Measurements from ENCODE around the gene CUL3.

CUL3 gene

GRCh38 chr2:224561234-224562005, 23.7 kb downstream of the CUL3 start:
- H3K36me3 ChIP-seq (ENCODE audit: control insufficient read depth, insufficient read depth, low read length) = no peaks in the 10 kb centered on the region
- H3K4me1 ChIP-seq (ENCODE audit: control insufficient read depth, insufficient read depth, low read length) = peaks cover 27% of the 10 kb centered on the region
- H3K27me3 ChIP-seq (ENCODE audit: control insufficient read depth, insufficient read depth, low read length) = no peaks in the 10 kb centered on the region
- H3K9ac ChIP-seq (ENCODE audit: low read depth, low read length) = no peak overlapping the region
- H3K4me3 ChIP-seq (ENCODE audit: low read depth, low read length) = no peak overlapping the region
- no peaks in the 10 kb centered on the region for H3K9me3 ChIP-seq (ENCODE audit: control insufficient read depth, insufficient read depth, low read length)
- no peak overlapping the region for H3K27ac ChIP-seq (ENCODE audit: low read depth, low read length)

DNA sequence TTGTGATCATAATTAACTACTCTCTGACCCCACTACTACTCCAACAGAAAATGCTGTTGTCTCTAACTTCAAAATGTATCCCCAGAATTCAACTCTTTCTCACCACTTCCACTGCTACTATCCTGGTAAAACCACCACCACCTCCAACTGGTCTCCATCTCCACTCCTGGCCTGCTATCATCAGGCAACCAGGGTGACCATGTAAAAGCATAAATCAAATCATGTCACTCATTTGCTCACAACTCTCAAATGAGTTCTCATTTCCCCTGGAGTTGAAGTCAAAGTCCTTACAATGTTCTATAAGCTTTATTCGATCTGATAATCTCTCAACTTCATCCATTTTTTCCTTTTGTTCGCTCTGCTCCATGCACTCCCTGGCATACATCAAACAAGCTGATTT, 24.6 kb downstream of the CUL3 start:
- Histone ChIP-seq H3K36me3 (ENCODE audit: control insufficient read depth, insufficient read depth, low read length) (peaks cover 5% of the 10 kb centered on the region; the same call in 1 of the 2 replicates), H3K27ac (ENCODE audit: low read depth, low read length) (no peak overlapping the region), H3K4me1 (ENCODE audit: control insufficient read depth, insufficient read depth, low read length) (peaks cover 28% of the 10 kb centered on the region), H3K4me3 (ENCODE audit: low read depth, low read length) (no peak overlapping the region), H3K9ac (ENCODE audit: low read depth, low read length) (no peak overlapping the region), H3K27me3 (ENCODE audit: control insufficient read depth, insufficient read depth, low read length) (no peaks in the 10 kb centered on the region), H3K9me3 (ENCODE audit: control insufficient read depth, insufficient read depth, low read length) (no peaks in the 10 kb centered on the region)

- Histone ChIP-seq H3K4me3 (ENCODE audit: low read depth, low read length) (no peak overlapping the region), H3K27ac (ENCODE audit: low read depth, low read length) (no peak overlapping the region), H3K36me3 (ENCODE audit: control insufficient read depth, insufficient read depth, low read length) (peaks cover 18% of the 10 kb centered on the region; the same call in 1 of the 2 replicates), H3K27me3 (ENCODE audit: control insufficient read depth, insufficient read depth, low read length) (no peaks in the 10 kb centered on the region), H3K9ac (ENCODE audit: low read depth, low read length) (no peak overlapping the region), H3K9me3 (ENCODE audit: control insufficient read depth, insufficient read depth, low read length) (no peaks in the 10 kb centered on the region), H3K4me1 (ENCODE audit: control insufficient read depth, insufficient read depth, low read length) (peaks cover 23% of the 10 kb centered on the region)
Measured at GRCh38 chr2:224557610-224558009, 27.6 kb downstream of the CUL3 start.

- Histone ChIP-seq H3K9me3 (ENCODE audit: control insufficient read depth, insufficient read depth, low read length) (no peaks in the 10 kb centered on the region), H3K4me1 (ENCODE audit: control insufficient read depth, insufficient read depth, low read length) (peaks cover 23% of the 10 kb centered on the region), H3K27me3 (ENCODE audit: control insufficient read depth, insufficient read depth, low read length) (no peaks in the 10 kb centered on the region), H3K4me3 (ENCODE audit: low read depth, low read length) (no peak overlapping the region), H3K27ac (ENCODE audit: low read depth, low read length) (no peak overlapping the region), H3K36me3 (ENCODE audit: control insufficient read depth, insufficient read depth, low read length) (peaks cover 18% of the 10 kb centered on the region; the same call in 1 of the 2 replicates), H3K9ac (ENCODE audit: low read depth, low read length) (no peak overlapping the region)
Measured at GRCh38 chr2:224556381-224556780, 28.8 kb downstream of the CUL3 start.

- Histone ChIP-seq H3K36me3 (ENCODE audit: control insufficient read depth, insufficient read depth, low read length) (peaks cover 18% of the 10 kb centered on the region; the same call in 1 of the 2 replicates), H3K27me3 (ENCODE audit: control insufficient read depth, insufficient read depth, low read length) (no peaks in the 10 kb centered on the region), H3K4me1 (ENCODE audit: control insufficient read depth, insufficient read depth, low read length) (peaks cover 20% of the 10 kb centered on the region), H3K4me3 (ENCODE audit: low read depth, low read length) (no peak overlapping the region), H3K9me3 (ENCODE audit: control insufficient read depth, insufficient read depth, low read length) (no peaks in the 10 kb centered on the region), H3K27ac (ENCODE audit: low read depth, low read length) (no peak overlapping the region), H3K9ac (ENCODE audit: low read depth, low read length) (no peak overlapping the region)
Measured at GRCh38 chr2:224555823-224556366, 29.3 kb downstream of the CUL3 start.

DNA sequence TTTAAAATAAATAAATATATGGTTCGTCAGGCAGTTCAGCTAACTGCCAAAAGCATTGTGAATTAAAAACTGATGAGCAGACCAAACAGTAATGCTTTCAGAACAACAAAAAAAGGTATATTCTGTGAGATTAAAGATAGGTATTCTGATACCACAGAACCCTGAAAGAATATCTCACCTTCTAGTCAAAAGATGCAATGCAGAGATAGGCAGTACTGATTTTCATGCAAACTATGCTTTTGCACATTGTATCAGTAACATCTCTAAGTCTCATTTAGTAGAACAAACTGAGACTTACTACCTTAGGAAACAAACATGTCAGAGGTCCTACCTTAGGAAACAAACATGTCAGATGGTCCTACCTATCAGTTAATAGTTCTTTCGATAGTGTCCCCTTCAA, 32.4 kb downstream of the CUL3 start:
- H3K27me3 ChIP-seq (ENCODE audit: control insufficient read depth, insufficient read depth, low read length) = no peaks in the 10 kb centered on the region
- H3K27ac ChIP-seq (ENCODE audit: low read depth, low read length) = no peak overlapping the region
- H3K4me1 ChIP-seq (ENCODE audit: control insufficient read depth, insufficient read depth, low read length) = peaks cover 20% of the 10 kb centered on the region
- H3K4me3 ChIP-seq (ENCODE audit: low read depth, low read length) = no peak overlapping the region
- H3K9me3 ChIP-seq (ENCODE audit: control insufficient read depth, insufficient read depth, low read length) = no peaks in the 10 kb centered on the region
- no peak overlapping the region for H3K9ac ChIP-seq (ENCODE audit: low read depth, low read length)
- peaks cover 18% of the 10 kb centered on the region; the same call in 1 of the 2 replicates for H3K36me3 ChIP-seq (ENCODE audit: control insufficient read depth, insufficient read depth, low read length)

DNA sequence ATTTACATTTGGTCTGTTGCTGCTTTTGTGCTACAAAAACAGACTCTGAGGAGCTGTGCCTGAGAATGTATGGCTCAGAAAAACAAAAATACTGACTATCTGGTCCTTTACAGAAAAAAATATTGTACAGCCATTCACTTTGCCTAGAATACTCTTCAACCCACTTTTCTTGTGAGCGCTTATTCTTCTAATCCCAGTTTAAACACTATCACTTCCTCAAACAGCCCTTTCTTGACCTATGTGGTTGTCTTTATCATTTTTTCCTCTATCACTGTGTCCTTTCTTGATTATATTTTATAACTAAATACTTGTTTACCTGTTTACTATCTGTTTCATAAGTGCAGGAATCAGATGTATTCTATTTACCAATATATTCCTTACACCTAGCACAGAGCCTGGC, 33.5 kb downstream of the CUL3 start:
- no peaks in the 10 kb centered on the region for H3K9me3 ChIP-seq (ENCODE audit: control insufficient read depth, insufficient read depth, low read length)
- no peaks in the 10 kb centered on the region for H3K27me3 ChIP-seq (ENCODE audit: control insufficient read depth, insufficient read depth, low read length)
- peaks cover 21% of the 10 kb centered on the region for H3K36me3 ChIP-seq (ENCODE audit: control insufficient read depth, insufficient read depth, low read length)
- no peak overlapping the region for H3K27ac ChIP-seq (ENCODE audit: low read depth, low read length)
- no peak overlapping the region for H3K4me3 ChIP-seq (ENCODE audit: low read depth, low read length)
- H3K4me1 ChIP-seq (ENCODE audit: control insufficient read depth, insufficient read depth, low read length) = peaks cover 11% of the 10 kb centered on the region
- no peak overlapping the region for H3K9ac ChIP-seq (ENCODE audit: low read depth, low read length)

DNA sequence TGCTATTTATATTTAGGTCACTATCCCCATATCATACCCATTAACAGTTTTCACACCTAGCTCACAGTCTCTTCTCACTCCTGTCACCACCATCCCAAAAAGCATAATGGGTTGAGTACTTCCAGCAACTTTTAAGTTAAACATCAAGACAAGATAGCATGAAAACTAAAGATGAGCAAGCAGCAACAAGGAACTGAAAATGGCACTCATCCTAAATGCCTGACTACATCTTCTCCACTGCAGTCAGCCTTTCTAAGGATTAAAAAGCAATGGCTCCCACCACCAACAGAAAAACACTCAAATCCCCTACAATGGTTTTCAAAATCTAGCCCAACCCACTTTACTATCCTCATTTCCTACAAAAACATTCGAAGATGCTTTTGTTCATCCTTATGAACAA, 38.2 kb downstream of the CUL3 start:
- no peak overlapping the region for H3K4me3 ChIP-seq (ENCODE audit: low read depth, low read length)
- no peaks in the 10 kb centered on the region for H3K27me3 ChIP-seq (ENCODE audit: control insufficient read depth, insufficient read depth, low read length)
- H3K36me3 ChIP-seq (ENCODE audit: control insufficient read depth, insufficient read depth, low read length) = peaks cover 11% of the 10 kb centered on the region

GRCh38 chr2:224545884-224546644, 39.1 kb downstream of the CUL3 start:
- Histone ChIP-seq H3K36me3 (ENCODE audit: control insufficient read depth, insufficient read depth, low read length) (peaks cover 12% of the 10 kb centered on the region), H3K4me3 (ENCODE audit: low read depth, low read length) (no peak overlapping the region), H3K9me3 (ENCODE audit: control insufficient read depth, insufficient read depth, low read length) (no peaks in the 10 kb centered on the region), H3K27ac (ENCODE audit: low read depth, low read length) (no peak overlapping the region), H3K9ac (ENCODE audit: low read depth, low read length) (no peak overlapping the region), H3K4me1 (ENCODE audit: control insufficient read depth, insufficient read depth, low read length) (peaks cover 19% of the 10 kb centered on the region), H3K27me3 (ENCODE audit: control insufficient read depth, insufficient read depth, low read length) (no peaks in the 10 kb centered on the region)

More for the DNA sequence above, 38.2 kb downstream of the CUL3 start:
- Histone ChIP-seq H3K9ac (ENCODE audit: low read depth, low read length) (no peak overlapping the region), H3K27ac (ENCODE audit: low read depth, low read length) (no peak overlapping the region), H3K4me1 (ENCODE audit: control insufficient read depth, insufficient read depth, low read length) (peaks cover 19% of the 10 kb centered on the region), H3K9me3 (ENCODE audit: control insufficient read depth, insufficient read depth, low read length) (no peaks in the 10 kb centered on the region)

DNA sequence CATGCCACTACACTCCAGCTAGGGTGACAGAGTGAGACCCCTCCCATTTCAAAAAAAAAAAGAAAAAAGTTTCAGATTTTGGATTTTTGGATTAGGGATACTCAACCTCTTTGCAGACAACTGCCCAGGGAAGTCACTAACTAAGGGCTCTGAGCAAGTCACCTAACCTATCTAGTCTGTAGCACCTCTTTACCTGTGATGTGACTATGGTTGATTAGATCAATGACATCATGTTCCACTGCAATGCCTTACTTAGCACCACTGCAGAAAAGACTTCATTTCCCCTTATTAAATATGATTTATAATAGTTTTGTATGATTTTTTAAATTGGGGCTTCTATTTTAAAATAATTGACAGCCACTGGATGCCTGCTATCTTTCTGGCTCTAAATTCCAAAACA, 41.2 kb downstream of the CUL3 start:
- Histone ChIP-seq H3K4me1 (ENCODE audit: control insufficient read depth, insufficient read depth, low read length) (peaks cover 19% of the 10 kb centered on the region), H3K27me3 (ENCODE audit: control insufficient read depth, insufficient read depth, low read length) (no peaks in the 10 kb centered on the region), H3K9me3 (ENCODE audit: control insufficient read depth, insufficient read depth, low read length) (no peaks in the 10 kb centered on the region), H3K9ac (ENCODE audit: low read depth, low read length) (no peak overlapping the region), H3K36me3 (ENCODE audit: control insufficient read depth, insufficient read depth, low read length) (peaks cover 12% of the 10 kb centered on the region), H3K4me3 (ENCODE audit: low read depth, low read length) (no peak overlapping the region), H3K27ac (ENCODE audit: low read depth, low read length) (no peak overlapping the region)

Measured in HUES48 (cell line).